Measurements from ENCODE around the gene CFAP91.
"Not testable (repeated sequence)": the region's sequence is repeated elsewhere in the genome, so short reads cannot be mapped to it uniquely, and the experiment has no call there.

Gene CFAP91

GRCh38 chr3:119677641-119677934 is 25.2 kb upstream of the CFAP91 start:
- DNase-seq (ENCODE audit: low spot score): no peak

DNA sequence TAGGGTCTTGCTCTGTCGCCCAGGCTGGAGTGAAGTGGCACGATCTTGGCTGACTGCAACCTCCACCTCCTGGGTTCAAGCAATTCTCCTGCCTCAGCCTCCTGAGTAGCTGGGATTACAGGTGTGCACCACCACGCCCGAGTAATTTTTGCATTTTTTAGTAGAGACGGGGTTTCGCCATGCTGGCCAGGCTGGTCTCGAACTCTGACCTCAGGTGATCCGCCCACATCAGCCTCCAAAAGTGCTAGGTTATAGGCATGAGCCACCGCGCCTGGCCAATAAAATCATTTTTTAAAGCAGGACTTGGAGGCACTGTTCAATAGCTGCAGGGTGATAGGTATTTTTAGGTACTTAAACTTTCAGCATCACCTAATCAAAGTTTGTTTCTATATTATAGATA is 24.6 kb upstream of the CFAP91 start:
- not testable (repeated sequence) for DNase-seq (ENCODE audit: low spot score)

GRCh38 chr3:119679874-119680273 is 22.9 kb upstream of the CFAP91 start:
- DNase-seq (ENCODE audit: low spot score): no peak

DNA sequence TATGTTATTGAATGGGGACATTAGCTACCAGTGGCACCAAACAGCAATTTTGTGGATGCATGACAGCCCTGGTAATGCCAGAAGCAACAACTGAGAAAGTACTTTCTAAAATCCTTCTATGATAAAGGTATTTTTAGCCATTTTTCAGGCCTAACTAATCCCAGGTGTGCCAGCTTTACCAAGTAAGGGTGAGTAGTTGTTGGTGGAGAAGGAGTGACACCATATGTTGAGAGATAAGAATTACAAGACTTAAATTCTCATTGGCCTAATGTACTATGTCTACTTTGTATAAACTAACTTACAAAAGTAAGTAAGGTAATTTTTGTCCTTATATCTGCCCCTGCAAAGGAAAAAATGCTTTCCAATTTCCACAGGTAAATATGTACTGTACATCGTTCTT is 21.5 kb upstream of the CFAP91 start:
- no peak for DNase-seq (ENCODE audit: low spot score)

DNA sequence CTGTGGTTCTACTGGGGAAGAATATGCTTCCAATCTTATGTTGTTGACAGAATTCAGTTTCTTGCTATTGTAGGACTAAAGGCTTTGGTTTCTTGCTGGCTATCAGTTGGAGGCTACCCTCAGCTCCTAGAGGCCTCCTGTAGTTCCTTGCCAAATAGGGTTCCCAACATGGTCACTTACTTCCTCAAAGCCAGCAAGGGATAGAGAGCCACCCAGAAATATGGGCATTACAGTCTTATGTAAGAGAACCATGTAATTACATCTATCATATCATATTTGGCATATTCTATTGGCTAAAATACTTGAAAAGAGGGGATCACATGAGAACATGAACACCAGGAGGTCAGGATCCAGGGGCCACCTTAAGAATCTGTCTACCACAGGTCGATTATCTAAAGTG is 19.4 kb upstream of the CFAP91 start:
- DNase-seq (ENCODE audit: low spot score): no peak

GRCh38 chr3:119690043-119690656 is 12.7 kb upstream of the CFAP91 start:
- no peak for DNase-seq (ENCODE audit: low spot score)

- DNase-seq (ENCODE audit: low spot score): no peak
Measured at GRCh38 chr3:119695480-119695879, 7.3 kb upstream of the CFAP91 start.

GRCh38 chr3:119697394-119697793 is 5.4 kb upstream of the CFAP91 start:
- no peak for DNase-seq (ENCODE audit: low spot score)

DNA sequence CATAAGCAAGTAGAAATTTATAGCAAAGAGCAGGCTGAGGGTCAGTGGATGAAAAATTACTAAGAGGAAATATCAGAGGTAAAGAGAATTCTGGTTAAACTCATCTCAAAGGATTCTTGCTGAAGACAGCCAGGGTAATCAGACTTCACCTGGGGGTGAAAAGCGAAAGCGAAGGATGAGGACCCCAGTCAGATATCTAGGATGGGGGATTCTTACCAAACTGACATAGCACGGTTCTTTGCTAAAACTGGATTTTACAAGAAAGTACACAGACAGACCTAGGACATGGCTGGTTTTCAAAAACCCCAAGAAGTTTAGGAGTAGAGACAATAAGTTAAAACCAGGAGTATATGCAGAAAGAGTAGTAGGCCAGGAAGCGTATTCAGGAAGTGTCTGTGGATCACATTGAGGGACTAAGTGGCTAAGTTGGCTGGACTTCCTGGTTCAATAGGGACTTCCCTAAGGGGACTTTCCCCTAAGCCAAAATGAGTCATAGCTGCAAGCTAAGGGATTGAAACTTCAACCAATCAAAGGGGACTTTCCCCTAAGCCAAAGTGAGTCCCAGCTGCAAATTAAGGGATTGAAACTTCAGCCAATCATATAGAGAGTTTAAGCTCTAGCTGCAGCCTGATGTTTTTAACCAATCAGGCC is 2.4 kb upstream of the CFAP91 start:
- peak; percentile 33 for DNase-seq (ENCODE audit: low spot score)

DNA sequence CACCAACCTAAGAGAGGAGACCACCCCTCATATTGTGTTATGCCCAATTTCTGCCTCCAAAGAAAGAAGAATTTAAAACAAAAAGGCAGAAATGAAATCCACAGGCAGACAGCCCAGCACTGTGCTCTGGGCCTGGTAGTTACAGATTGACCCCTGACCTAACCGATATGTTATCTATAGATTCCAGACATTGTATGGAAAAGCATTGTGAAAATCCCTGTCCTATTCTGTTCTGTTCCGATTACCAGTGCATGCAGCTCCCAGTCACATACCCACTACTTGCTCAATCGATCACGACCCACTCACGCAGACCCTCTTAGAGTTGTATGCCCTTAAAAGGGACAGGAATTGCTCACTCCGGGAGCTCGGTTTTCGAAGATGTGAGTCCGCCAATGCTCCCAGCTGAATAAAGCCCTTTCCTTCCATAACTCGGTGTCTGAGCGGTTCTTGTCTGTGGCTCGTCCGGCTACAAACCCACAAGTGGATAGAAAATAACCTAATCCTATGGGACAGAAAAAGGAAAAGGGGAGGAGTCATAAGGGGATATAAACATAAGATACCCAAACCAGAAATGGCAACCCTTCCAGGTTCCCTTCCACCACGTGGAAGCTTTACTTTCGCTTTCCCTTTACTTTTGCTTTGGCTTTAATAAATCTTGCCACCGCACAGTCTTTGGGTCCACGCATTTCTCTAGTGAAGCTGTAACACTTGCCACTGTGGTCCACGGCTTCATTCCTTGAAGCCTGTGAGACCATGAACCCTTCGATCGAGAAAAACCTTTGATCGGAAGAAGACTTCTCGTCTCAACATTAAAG is 1.7 kb upstream of the CFAP91 start:
- DNase-seq (ENCODE audit: low spot score): no peak

DNA sequence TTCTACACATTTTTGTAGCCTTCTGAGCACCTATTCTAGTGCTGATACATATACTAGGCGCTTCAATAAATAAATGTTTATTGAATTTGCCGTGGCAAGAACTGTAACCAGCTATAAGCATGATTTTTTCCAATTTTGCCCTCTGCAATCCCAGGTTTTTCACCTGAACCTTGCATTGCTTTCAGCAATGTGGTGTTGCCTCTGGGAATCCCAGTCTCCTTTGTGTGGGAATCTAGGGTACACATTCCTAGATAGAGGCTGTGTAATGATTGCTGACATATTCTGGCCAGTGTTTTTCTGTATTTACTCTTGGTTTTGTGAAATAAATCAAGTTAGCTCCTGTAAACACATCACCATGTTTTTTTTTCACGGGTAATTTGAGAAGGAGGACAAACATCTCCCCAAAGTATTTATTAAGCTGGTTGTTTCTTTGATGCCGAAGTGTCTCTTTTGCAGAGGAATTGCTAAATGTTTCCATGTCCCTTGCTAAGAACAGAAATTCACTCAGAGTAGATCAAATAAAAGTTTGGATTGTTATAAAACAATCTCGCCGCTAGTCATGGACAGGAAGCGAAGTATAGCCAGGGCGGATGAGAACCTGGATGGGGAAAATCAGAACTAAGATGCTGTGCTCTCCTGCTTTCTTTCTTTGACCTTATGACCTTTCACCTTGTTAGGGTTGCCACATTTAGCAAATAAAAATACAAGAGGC is 1.2 kb downstream of the CFAP91 start:
- no peak for DNase-seq (ENCODE audit: low spot score)

DNA sequence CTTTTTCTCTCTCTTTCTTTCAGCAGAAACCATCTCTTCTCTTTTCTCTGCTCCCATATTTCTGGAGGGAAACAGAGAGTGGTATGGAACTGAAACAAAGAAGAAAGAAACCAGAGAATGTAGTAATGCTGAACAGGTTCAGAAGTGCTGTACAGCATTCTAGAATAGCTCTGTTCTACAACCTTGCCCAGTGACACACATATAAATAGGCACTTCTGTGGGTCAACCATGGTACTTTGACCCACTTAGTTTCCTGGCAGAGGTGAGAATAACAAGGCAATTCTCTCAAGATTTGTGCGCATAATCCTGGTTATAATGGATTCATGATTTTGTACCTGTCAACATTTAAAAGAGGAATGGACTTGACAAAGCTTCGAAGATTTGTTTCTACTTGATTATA is 12.3 kb downstream of the CFAP91 start:
- no peak for DNase-seq (ENCODE audit: low spot score)

- no peak for DNase-seq (ENCODE audit: low spot score)
Measured at GRCh38 chr3:119716998-119717397, 14.2 kb downstream of the CFAP91 start.

GRCh38 chr3:119717520-119717919 is 14.7 kb downstream of the CFAP91 start:
- no peak for DNase-seq (ENCODE audit: low spot score)

DNA sequence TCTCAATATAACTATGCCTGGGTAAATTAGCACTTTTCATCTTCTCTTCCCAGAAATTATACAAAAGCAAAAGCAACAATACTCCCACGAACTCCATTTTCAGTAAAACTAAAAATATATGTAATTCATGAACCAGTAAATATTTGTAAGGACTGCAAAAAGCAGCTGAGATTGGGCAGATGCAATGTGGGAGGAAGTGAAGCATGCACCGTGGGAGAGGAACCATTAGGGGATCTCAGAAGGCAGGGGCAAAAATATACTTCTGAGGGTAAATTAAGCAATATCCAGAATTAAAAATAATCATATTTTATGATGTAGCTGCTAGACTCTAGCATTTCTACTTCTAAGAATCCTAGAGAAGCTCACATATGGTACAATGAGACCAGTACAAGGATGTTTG is 20.2 kb downstream of the CFAP91 start:
- peak; percentile 69 for DNase-seq (ENCODE audit: low spot score)

- DNase-seq (ENCODE audit: low spot score): no peak
Measured at GRCh38 chr3:119726909-119727308, 24.1 kb downstream of the CFAP91 start.

DNA sequence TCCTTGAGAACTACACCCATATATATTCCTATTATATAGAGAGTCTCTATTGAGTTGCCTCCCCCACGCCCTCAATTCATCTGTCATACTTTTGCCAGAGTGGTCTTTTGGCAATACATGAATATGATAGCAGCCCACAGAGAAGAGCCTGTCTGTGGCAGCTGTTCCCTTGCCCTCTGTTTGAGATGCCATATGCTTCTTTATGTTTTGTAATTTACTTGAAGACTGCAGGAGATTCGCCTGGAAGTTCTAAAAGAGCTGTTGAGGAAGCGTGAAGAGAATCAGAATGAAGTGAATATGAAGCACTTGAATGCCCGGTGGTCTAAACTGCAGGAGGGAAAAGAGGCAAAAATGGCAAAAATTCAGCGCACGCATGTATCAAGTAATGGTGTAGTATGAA is 27.2 kb downstream of the CFAP91 start:
- DNase-seq (ENCODE audit: low spot score): no peak

- peak; percentile 69 for DNase-seq (ENCODE audit: low spot score)
Measured at GRCh38 chr3:119731560-119732343, 28.9 kb downstream of the CFAP91 start.

GRCh38 chr3:119733812-119734211 is 31.0 kb downstream of the CFAP91 start:
- no peak for DNase-seq (ENCODE audit: low spot score)

DNA sequence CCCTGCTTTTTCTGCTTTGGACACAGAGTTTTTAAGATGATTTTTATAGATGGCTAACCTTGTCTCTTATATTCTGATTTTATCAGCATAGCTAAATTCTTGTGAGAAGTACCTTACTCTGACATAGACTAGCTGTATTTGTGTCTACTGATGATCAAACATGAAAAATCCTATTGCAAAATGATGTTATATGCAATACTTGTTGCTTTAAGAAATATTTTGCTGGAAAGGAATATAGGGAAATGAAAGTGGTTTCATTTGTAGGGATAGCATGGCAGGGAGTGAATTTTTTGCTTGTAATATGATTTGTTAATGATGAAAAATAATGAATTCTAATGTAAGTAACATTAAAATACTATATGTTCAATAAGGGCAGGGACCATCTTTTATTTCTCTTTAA is 35.9 kb downstream of the CFAP91 start:
- DNase-seq (ENCODE audit: low spot score): no peak

DNA sequence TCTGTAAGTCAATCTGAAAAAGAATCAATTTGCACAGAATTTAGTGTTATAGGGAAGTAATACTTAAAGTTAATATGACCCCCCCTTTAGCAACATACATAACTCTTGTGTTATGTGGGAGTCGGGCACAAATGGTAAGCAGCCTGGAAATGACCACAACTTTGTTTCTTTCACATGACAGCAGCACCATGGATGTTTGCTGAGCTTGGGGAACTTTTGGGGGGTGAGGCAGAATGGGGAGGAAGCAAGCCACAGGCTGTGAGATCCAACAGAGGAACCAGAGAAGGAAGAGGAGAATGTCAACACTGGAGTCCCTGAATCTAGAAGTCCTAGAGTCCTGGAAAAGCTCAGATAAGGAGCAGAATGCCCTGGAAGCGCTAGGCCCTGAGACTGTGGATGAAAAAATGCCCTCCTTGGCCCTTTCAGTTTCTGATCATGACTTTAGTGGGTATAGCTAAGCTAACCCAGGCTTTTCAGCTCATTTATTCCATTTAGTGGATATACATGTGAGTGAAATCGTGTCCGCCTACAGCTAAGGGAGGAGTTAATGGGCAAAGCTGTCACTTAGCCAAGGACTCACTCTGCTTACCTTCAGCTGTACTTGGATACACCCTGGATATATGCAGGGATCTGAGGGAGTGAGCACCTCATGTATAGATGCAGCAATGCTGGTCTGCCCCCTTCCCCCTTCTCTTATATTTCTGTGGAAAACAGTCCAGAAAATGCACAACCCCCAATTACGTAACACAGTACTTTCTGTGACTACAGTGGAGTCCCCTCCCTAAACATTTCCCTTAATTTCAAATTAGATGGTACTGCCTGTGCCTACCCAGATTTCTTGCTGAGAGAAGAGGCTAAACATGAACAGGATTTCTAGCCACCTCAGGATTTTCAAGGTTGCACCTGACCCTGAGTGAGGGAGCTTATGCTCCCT is 39.1 kb downstream of the CFAP91 start:
- no peak for DNase-seq (ENCODE audit: low spot score)

Data from Ammon's horn (tissue), 1 donor.